ENCODE measurements around the gene TMEM183A. TPM values are rescaled to one million over a fixed set of nuclear protein-coding genes. Genes with fewer than 3 reads are reported as not detected.

Gene TMEM183A
- total RNA-seq, 2 experiments from 2014 or later: 76.5 to 82.2 TPM

GRCh38 chr1:202961220-202961880 lies 45.8 kb upstream of the TMEM183A start:
- Mint-ChIP-seq H3K27me3 (no peaks in the 10 kb centered on the region), H3K4me1 (ENCODE audit: low read depth) (peaks cover 25% of the 10 kb centered on the region), H3K27ac (no peak overlapping the region), H3K4me3 (no peak overlapping the region), H3K36me3 (ENCODE audit: low read depth) (peaks cover 7% of the 10 kb centered on the region), H3K9me3 (no peaks in the 10 kb centered on the region)
- intact Hi-C loops (cut with micrococcal nuclease): no loop called here
- no peak for DNase-seq
- ChIA-PET CTCF (no interaction called here), POLR2A (no interaction called here)
- no peak for TF ChIP-seq CTCF (IDR thresholded peaks at IDR 0.05)
- ATAC-seq: no peak

DNA sequence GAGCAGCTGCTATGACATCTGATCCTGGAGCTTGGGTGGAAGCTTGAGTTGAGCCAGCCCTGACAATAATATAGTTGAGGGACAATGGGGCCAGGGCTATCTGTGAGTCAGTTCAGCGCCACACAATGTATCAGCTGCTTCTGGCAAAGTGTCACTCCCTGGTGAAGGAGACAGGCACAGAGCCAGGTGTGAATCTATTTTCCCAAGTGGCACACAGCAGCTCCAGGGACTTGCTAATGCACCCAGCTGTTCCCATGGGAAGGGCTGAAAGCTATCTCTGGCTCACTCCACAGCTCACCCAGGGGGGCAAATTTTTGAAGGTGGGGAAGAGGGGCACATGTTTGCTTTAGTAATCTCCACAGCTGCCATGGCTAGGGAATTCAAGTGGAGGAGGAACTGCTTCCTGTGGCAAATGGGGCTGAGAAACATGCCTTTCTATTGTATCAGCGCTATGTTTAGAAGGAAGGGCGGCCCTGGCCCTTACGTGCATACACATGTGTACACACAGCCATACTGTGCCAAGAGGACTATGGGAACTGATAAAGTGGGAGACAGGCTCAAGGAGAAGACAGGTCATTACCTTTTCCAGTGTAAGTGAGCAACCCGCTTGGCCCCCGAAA lies 42.3 kb upstream of the TMEM183A start:
- peaks cover 27% of the 10 kb centered on the region for H3K4me1 Mint-ChIP-seq (ENCODE audit: low read depth)
- CTCF ChIA-PET: no interaction called here
- ATAC-seq: no peak
- DNase-seq: no peak
- H3K27ac Mint-ChIP-seq: peak overlapping the region; percentile 31
- H3K4me3 Mint-ChIP-seq: no peak overlapping the region
- intact Hi-C loops (cut with micrococcal nuclease): no loop called here
- POLR2A ChIA-PET: interaction anchor here (1.1 kb wide), 1 partner anchor 76 kb away, joined by 4 read pairs; no protein-coding TSS in a partner anchor
- TF ChIP-seq CTCF (IDR thresholded peaks at IDR 0.05): no peak
- no peaks in the 10 kb centered on the region for H3K27me3 Mint-ChIP-seq
- H3K9me3 Mint-ChIP-seq: no peaks in the 10 kb centered on the region
- H3K36me3 Mint-ChIP-seq (ENCODE audit: low read depth): peaks cover 4% of the 10 kb centered on the region

DNA sequence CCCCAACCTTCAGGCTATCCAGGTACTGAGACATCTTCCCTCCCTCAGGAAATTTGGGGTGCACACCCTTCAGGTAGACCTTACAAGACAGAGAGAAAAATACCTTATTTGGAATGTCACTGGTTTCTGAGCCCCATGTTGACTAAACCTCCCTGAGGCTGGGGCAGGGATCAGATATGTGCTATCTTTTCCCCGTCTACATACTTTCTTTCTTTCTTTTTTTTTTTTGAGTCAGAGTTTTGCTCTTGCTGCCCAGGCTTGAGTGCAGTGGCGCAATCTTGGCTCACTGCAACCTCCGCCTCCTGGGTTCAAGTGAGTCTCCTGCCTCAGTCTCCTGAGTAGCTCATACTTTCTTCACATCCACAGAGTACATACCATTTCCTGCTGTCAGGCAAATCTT lies 41.8 kb upstream of the TMEM183A start:
- Mint-ChIP-seq H3K27ac (no peak overlapping the region), H3K27me3 (no peaks in the 10 kb centered on the region), H3K4me3 (peak overlapping the region; percentile 67), H3K4me1 (ENCODE audit: low read depth) (peaks cover 27% of the 10 kb centered on the region), H3K36me3 (ENCODE audit: low read depth) (peaks cover 4% of the 10 kb centered on the region), H3K9me3 (no peaks in the 10 kb centered on the region)
- no peak for TF ChIP-seq CTCF (IDR thresholded peaks at IDR 0.05)
- CTCF ChIA-PET: no interaction called here
- ATAC-seq: no peak
- POLR2A ChIA-PET: interaction anchor here (0.7 to 1.6 kb wide), 2 partner anchors 43 to 68 kb away, joined by 3 to 4 read pairs; no protein-coding TSS in a partner anchor
- intact Hi-C loops (cut with micrococcal nuclease): no loop called here
- no peak for DNase-seq

- Mint-ChIP-seq H3K27ac (peak overlapping the region; percentile 73), H3K27me3 (no peaks in the 10 kb centered on the region), H3K9me3 (no peaks in the 10 kb centered on the region), H3K4me3 (peak overlapping the region; percentile 67), H3K36me3 (ENCODE audit: low read depth) (peaks cover 4% of the 10 kb centered on the region), H3K4me1 (ENCODE audit: low read depth) (peaks cover 27% of the 10 kb centered on the region)
- ATAC-seq (no peak), DNase-seq (peak; percentile 12)
- TF ChIP-seq CTCF (IDR thresholded peaks at IDR 0.05): no peak
- ChIA-PET CTCF (no interaction called here), POLR2A (interaction anchor here (0.7 to 2.6 kb wide), 3 partner anchors 40 to 68 kb away, joined by 3 to 13 read pairs (median 4); partner anchors contain the start of gene TMEM183A)
- intact Hi-C loops (cut with micrococcal nuclease): no loop called here
These were observed 40.9 kb upstream of the TMEM183A start for GRCh38 chr1:202966006-202966898.
